ENCODE measurements around the gene PRDX6.

- TF ChIP-seq USF2 (IDR thresholded peaks at IDR 0.05): no peak
- TF ChIP-seq, protein P1, sequence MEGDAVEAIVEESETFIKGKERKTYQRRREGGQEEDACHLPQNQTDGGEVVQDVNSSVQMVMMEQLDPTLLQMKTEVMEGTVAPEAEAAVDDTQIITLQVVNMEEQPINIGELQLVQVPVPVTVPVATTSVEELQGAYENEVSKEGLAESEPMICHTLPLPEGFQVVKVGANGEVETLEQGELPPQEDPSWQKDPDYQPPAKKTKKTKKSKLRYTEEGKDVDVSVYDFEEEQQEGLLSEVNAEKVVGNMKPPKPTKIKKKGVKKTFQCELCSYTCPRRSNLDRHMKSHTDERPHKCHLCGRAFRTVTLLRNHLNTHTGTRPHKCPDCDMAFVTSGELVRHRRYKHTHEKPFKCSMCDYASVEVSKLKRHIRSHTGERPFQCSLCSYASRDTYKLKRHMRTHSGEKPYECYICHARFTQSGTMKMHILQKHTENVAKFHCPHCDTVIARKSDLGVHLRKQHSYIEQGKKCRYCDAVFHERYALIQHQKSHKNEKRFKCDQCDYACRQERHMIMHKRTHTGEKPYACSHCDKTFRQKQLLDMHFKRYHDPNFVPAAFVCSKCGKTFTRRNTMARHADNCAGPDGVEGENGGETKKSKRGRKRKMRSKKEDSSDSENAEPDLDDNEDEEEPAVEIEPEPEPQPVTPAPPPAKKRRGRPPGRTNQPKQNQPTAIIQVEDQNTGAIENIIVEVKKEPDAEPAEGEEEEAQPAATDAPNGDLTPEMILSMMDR (IDR thresholded peaks at IDR 0.05): no peak
- TF ChIP-seq NFE2L2 (conservative IDR thresholded peaks at IDR 0.05; ENCODE audit: low read length): no peak
- no peak for TF ChIP-seq RAD21 (conservative IDR thresholded peaks at IDR 0.05 in 1 of 2, IDR thresholded peaks at IDR 0.05 in 1 of 2)
These were observed 10.9 kb downstream of the PRDX6 start for GRCh38 chr1:173488001-173488400.
